HG03175 (cell line): Measurements from ENCODE around the gene VPS4A.

Source experiments
- ATAC-seq: cut with Tn5 transposase; IDR thresholded peaks from one replicate; pipeline ENCODE4 v1.9.1; 2021; ENCODE audit warnings: mild to moderate bottlenecking, moderate library complexity; ENCODE audit not compliant: unreplicated experiment

VPS4A gene

GRCh38 chr16:69306031-69306430 is 5.1 kb upstream of the VPS4A start:
- no peak for ATAC-seq

- no peak for ATAC-seq
These were observed 4.1 kb upstream of the VPS4A start for GRCh38 chr16:69307091-69307490.

GRCh38 chr16:69307856-69308255 is 3.3 kb upstream of the VPS4A start:
- ATAC-seq, result no peak

- ATAC-seq, result no peak
These were observed 1.8 kb upstream of the VPS4A start for GRCh38 chr16:69309316-69309715.

GRCh38 chr16:69311533-69312387 is 610 bp downstream of the VPS4A start:
- ATAC-seq, result peak; percentile 45

GRCh38 chr16:69313469-69313868 is 2.3 kb downstream of the VPS4A start:
- no peak for ATAC-seq

- ATAC-seq, result no peak
These were observed 3.4 kb downstream of the VPS4A start for GRCh38 chr16:69314534-69314933.

- ATAC-seq, result no peak
These were observed 4.5 kb downstream of the VPS4A start for GRCh38 chr16:69315486-69316311.

GRCh38 chr16:69316595-69317034 is 5.5 kb downstream of the VPS4A start:
- no peak for ATAC-seq

- no peak for ATAC-seq
These were observed 7.2 kb downstream of the VPS4A start for GRCh38 chr16:69318177-69318910.

GRCh38 chr16:69318911-69319289 is 7.8 kb downstream of the VPS4A start:
- no peak for ATAC-seq

GRCh38 chr16:69319381-69319780 is 8.2 kb downstream of the VPS4A start:
- ATAC-seq, result no peak

GRCh38 chr16:69319826-69320739 is 8.9 kb downstream of the VPS4A start:
- no peak for ATAC-seq

GRCh38 chr16:69320740-69321073 is 9.6 kb downstream of the VPS4A start:
- no peak for ATAC-seq

- no peak for ATAC-seq
These were observed 9.9 kb downstream of the VPS4A start for GRCh38 chr16:69321080-69321479.

GRCh38 chr16:69322343-69322742 is 11.2 kb downstream of the VPS4A start:
- no peak for ATAC-seq

- no peak for ATAC-seq
These were observed 12.3 kb downstream of the VPS4A start for GRCh38 chr16:69323415-69323814.

- no peak for ATAC-seq
These were observed 12.9 kb downstream of the VPS4A start for GRCh38 chr16:69324013-69324531.

- no peak for ATAC-seq
These were observed 13.6 kb downstream of the VPS4A start for GRCh38 chr16:69324585-69325253.

- no peak for ATAC-seq
These were observed 14.6 kb downstream of the VPS4A start for GRCh38 chr16:69325784-69326171.
